ENCODE data around the gene GADL1.

GADL1 gene

GRCh38 chr3:30768703-30769550, 125.5 kb downstream of the GADL1 start:
- no peaks in the 10 kb centered on the region for H3K4me1 ChIP-seq (ENCODE audit: low read length)
- no peaks in the 10 kb centered on the region for H3K79me2 ChIP-seq (ENCODE audit: low read length)
- no peaks in the 10 kb centered on the region for H3K9me3 ChIP-seq (replicated peaks; ENCODE audit: insufficient read depth, low read length)
- H3K4me2 ChIP-seq (ENCODE audit: low read depth, low read length), result no peak overlapping the region
- H3K4me3 ChIP-seq (ENCODE audit: low read length), result no peak overlapping the region
- peak; percentile 56 for DNase-seq
- H3K36me3 ChIP-seq (replicated peaks; ENCODE audit: insufficient read depth, low read length), result no peaks in the 10 kb centered on the region
- H3F3A ChIP-seq (ENCODE audit: insufficient read depth, low read length), result no peaks in the 10 kb centered on the region
- no peaks in the 10 kb centered on the region for H4K20me1 ChIP-seq (ENCODE audit: insufficient read depth, low read length)
- no peaks in the 10 kb centered on the region for H3K9me2 ChIP-seq (replicated peaks; ENCODE audit: insufficient read depth, low read length)
- no peak overlapping the region for H2AFZ ChIP-seq (ENCODE audit: low read length)
- no peaks in the 10 kb centered on the region for H3K27me3 ChIP-seq (replicated peaks; ENCODE audit: insufficient read depth, low read length)
- peak; percentile 83 for TF ChIP-seq CTCF (IDR thresholded peaks at IDR 0.05; ENCODE audit: low read length)
- TF ChIP-seq EZH2phosphoT487 (IDR thresholded peaks at IDR 0.05; ENCODE audit: low read length), result no peak
- H3K27ac ChIP-seq (ENCODE audit: low read length), result no peak overlapping the region
- no peak overlapping the region for H3K9ac ChIP-seq (ENCODE audit: low read length)

GRCh38 chr3:30768046-30768445, 126.4 kb downstream of the GADL1 start:
- Histone ChIP-seq H3K9me3 (replicated peaks; ENCODE audit: insufficient read depth, low read length) (no peaks in the 10 kb centered on the region), H3K4me2 (ENCODE audit: low read depth, low read length) (no peak overlapping the region), H3K27ac (ENCODE audit: low read length) (no peak overlapping the region), H3K27me3 (replicated peaks; ENCODE audit: insufficient read depth, low read length) (no peaks in the 10 kb centered on the region), H4K20me1 (ENCODE audit: insufficient read depth, low read length) (no peaks in the 10 kb centered on the region), H3K4me1 (ENCODE audit: low read length) (no peaks in the 10 kb centered on the region), H3K36me3 (replicated peaks; ENCODE audit: insufficient read depth, low read length) (no peaks in the 10 kb centered on the region), H3K4me3 (ENCODE audit: low read length) (no peak overlapping the region), H3K9me2 (replicated peaks; ENCODE audit: insufficient read depth, low read length) (no peaks in the 10 kb centered on the region), H3K9ac (ENCODE audit: low read length) (no peak overlapping the region), H2AFZ (ENCODE audit: low read length) (no peak overlapping the region), H3F3A (ENCODE audit: insufficient read depth, low read length) (no peaks in the 10 kb centered on the region), H3K79me2 (ENCODE audit: low read length) (no peaks in the 10 kb centered on the region)
- DNase-seq, result no peak
- TF ChIP-seq EZH2phosphoT487 (IDR thresholded peaks at IDR 0.05; ENCODE audit: low read length) (no peak), EZH2 (optimal IDR thresholded peaks at IDR 0.05; ENCODE audit: low read depth, low read length) (no peak), CTCF (IDR thresholded peaks at IDR 0.05; ENCODE audit: low read length) (no peak)

GRCh38 chr3:30766522-30766921, 127.9 kb downstream of the GADL1 start:
- no peak for DNase-seq
- Histone ChIP-seq H4K20me1 (ENCODE audit: insufficient read depth, low read length) (no peaks in the 10 kb centered on the region), H3K79me2 (ENCODE audit: low read length) (no peaks in the 10 kb centered on the region), H3F3A (ENCODE audit: insufficient read depth, low read length) (no peaks in the 10 kb centered on the region), H3K36me3 (replicated peaks; ENCODE audit: insufficient read depth, low read length) (no peaks in the 10 kb centered on the region), H3K9ac (ENCODE audit: low read length) (no peak overlapping the region), H3K4me3 (ENCODE audit: low read length) (no peak overlapping the region), H3K9me2 (replicated peaks; ENCODE audit: insufficient read depth, low read length) (no peaks in the 10 kb centered on the region), H2AFZ (ENCODE audit: low read length) (no peak overlapping the region), H3K27ac (ENCODE audit: low read length) (no peak overlapping the region), H3K9me3 (replicated peaks; ENCODE audit: insufficient read depth, low read length) (no peaks in the 10 kb centered on the region), H3K4me1 (ENCODE audit: low read length) (no peaks in the 10 kb centered on the region), H3K27me3 (replicated peaks; ENCODE audit: insufficient read depth, low read length) (no peaks in the 10 kb centered on the region), H3K4me2 (ENCODE audit: low read depth, low read length) (no peak overlapping the region)
- no peak for TF ChIP-seq EZH2 (optimal IDR thresholded peaks at IDR 0.05; ENCODE audit: low read depth, low read length)

- Histone ChIP-seq H3K27me3 (replicated peaks; ENCODE audit: insufficient read depth, low read length) (no peaks in the 10 kb centered on the region), H3K9me2 (replicated peaks; ENCODE audit: insufficient read depth, low read length) (no peaks in the 10 kb centered on the region), H3K4me2 (ENCODE audit: low read depth, low read length) (no peak overlapping the region), H3K9me3 (replicated peaks; ENCODE audit: insufficient read depth, low read length) (no peaks in the 10 kb centered on the region), H4K20me1 (ENCODE audit: insufficient read depth, low read length) (no peaks in the 10 kb centered on the region), H3K79me2 (ENCODE audit: low read length) (no peaks in the 10 kb centered on the region), H3K27ac (ENCODE audit: low read length) (no peak overlapping the region), H3K9ac (ENCODE audit: low read length) (no peak overlapping the region), H3K4me3 (ENCODE audit: low read length) (no peak overlapping the region), H3K36me3 (replicated peaks; ENCODE audit: insufficient read depth, low read length) (no peaks in the 10 kb centered on the region), H3F3A (ENCODE audit: insufficient read depth, low read length) (no peaks in the 10 kb centered on the region), H3K4me1 (ENCODE audit: low read length) (no peaks in the 10 kb centered on the region), H2AFZ (ENCODE audit: low read length) (no peak overlapping the region)
- TF ChIP-seq EZH2 (optimal IDR thresholded peaks at IDR 0.05; ENCODE audit: low read depth, low read length) (no peak), CTCF (IDR thresholded peaks at IDR 0.05; ENCODE audit: low read length) (no peak), EZH2phosphoT487 (IDR thresholded peaks at IDR 0.05; ENCODE audit: low read length) (no peak)
- no peak for DNase-seq
Observed at GRCh38 chr3:30764891-30765290, 129.6 kb downstream of the GADL1 start.
